ENCODE data around the gene APOD.

APOD gene

GRCh38 chr3:195574497-195575304 is 9.0 kb downstream of the APOD start:
- no peak for DNase-seq (ENCODE audit: low spot score)
- in situ Hi-C loops (cut with MboI; ENCODE audit: low sequenced_read_pairs, unreplicated experiment) = no loop called here
- TF ChIP-seq CTCF (IDR thresholded peaks at IDR 0.05; ENCODE audit: borderline replicate concordance, control extremely low read depth, extremely low read depth, insufficient read depth, missing control alignments) = no peak

GRCh38 chr3:195573611-195574496 is 9.9 kb downstream of the APOD start:
- no peak for DNase-seq (ENCODE audit: low spot score)
- in situ Hi-C loops (cut with MboI; ENCODE audit: low sequenced_read_pairs, unreplicated experiment) = no loop called here
- no peak for TF ChIP-seq CTCF (IDR thresholded peaks at IDR 0.05; ENCODE audit: borderline replicate concordance, control extremely low read depth, extremely low read depth, insufficient read depth, missing control alignments)

- in situ Hi-C loops (cut with MboI; ENCODE audit: low sequenced_read_pairs, unreplicated experiment) = no loop called here
- no peak for DNase-seq (ENCODE audit: low spot score)
- TF ChIP-seq CTCF (IDR thresholded peaks at IDR 0.05; ENCODE audit: borderline replicate concordance, control extremely low read depth, extremely low read depth, insufficient read depth, missing control alignments) = no peak
Observed at GRCh38 chr3:195571361-195571760, 12.4 kb downstream of the APOD start.

- DNase-seq (ENCODE audit: low spot score) = no peak
- TF ChIP-seq CTCF (IDR thresholded peaks at IDR 0.05; ENCODE audit: borderline replicate concordance, control extremely low read depth, extremely low read depth, insufficient read depth, missing control alignments) = no peak
- in situ Hi-C loops (cut with MboI; ENCODE audit: low sequenced_read_pairs, unreplicated experiment) = no loop called here
Observed at GRCh38 chr3:195570912-195571311, 12.8 kb downstream of the APOD start.

- TF ChIP-seq CTCF (IDR thresholded peaks at IDR 0.05; ENCODE audit: borderline replicate concordance, control extremely low read depth, extremely low read depth, insufficient read depth, missing control alignments) = no peak
- in situ Hi-C loops (cut with MboI; ENCODE audit: low sequenced_read_pairs, unreplicated experiment) = no loop called here
- no peak for DNase-seq (ENCODE audit: low spot score)
Observed at GRCh38 chr3:195570344-195570743, 13.4 kb downstream of the APOD start.

- TF ChIP-seq CTCF (IDR thresholded peaks at IDR 0.05; ENCODE audit: borderline replicate concordance, control extremely low read depth, extremely low read depth, insufficient read depth, missing control alignments) = no peak
- in situ Hi-C loops (cut with MboI; ENCODE audit: low sequenced_read_pairs, unreplicated experiment) = no loop called here
Observed at GRCh38 chr3:195568630-195569029, 15.1 kb downstream of the APOD start.

More at GRCh38 chr3:195568630-195569029, 15.1 kb downstream of the APOD start:
- DNase-seq (ENCODE audit: low spot score) = no peak
